Skeletal muscle tissue (tissue), 4 donors: Measurements from ENCODE around the gene SMAGP. TPM values are rescaled to one million over a fixed set of nuclear protein-coding genes. Genes with fewer than 3 reads are reported as not detected.

ENCODE experiments used
- H3K27ac ChIP-seq: one replicate; pipeline ENCODE4 v1.7.0; 2013; ENCODE audit warnings: mild to moderate bottlenecking, low read depth, low read length, inconsistent platforms
- H3K27me3 ChIP-seq, 3 donors: one replicate each; pipeline ENCODE4 v1.7.0; 2013; ENCODE audit warnings: low read length in 3 of 3; ENCODE audit not compliant: control insufficient read depth in 3 of 3, insufficient read depth in 3 of 3
- H3K36me3 ChIP-seq, 3 donors: one replicate each; pipeline ENCODE4 v1.7.0; 2013; ENCODE audit warnings: low read length in 3 of 3; ENCODE audit not compliant: control insufficient read depth in 3 of 3, insufficient read depth in 3 of 3
- H3K4me1 ChIP-seq, 3 donors: one replicate each; pipeline ENCODE4 v1.7.0; 2013; ENCODE audit warnings: low read length in 3 of 3, mild to moderate bottlenecking in 3 of 3; ENCODE audit not compliant: control insufficient read depth in 3 of 3, insufficient read depth in 3 of 3
- H3K4me3 ChIP-seq, 3 donors: one replicate each; pipeline ENCODE4 v1.7.0; 2013; ENCODE audit warnings: low read length in 3 of 3
- H3K9ac ChIP-seq, 3 donors: one replicate each; pipeline ENCODE4 v1.7.0; 2013; ENCODE audit warnings: low read length in 3 of 3, mild to moderate bottlenecking in 3 of 3, moderate library complexity in 2 of 3, low read depth in 1 of 3
- H3K9me3 ChIP-seq, 3 donors: one replicate each; pipeline ENCODE4 v1.7.0; 2013; ENCODE audit warnings: low read length in 3 of 3; ENCODE audit not compliant: control insufficient read depth in 3 of 3
- total RNA-seq: library from RNA; depleted of rRNA; stranded (reverse); fragments of >200 nt; gene quantifications from one replicate; pipeline ENCODE4 v1.2.3, GENCODE V29; 2014
- donor health status: Osteomylitis.

The SMAGP gene
- total RNA-seq, 1 donor from 2014 or later: 2.1 TPM

DNA sequence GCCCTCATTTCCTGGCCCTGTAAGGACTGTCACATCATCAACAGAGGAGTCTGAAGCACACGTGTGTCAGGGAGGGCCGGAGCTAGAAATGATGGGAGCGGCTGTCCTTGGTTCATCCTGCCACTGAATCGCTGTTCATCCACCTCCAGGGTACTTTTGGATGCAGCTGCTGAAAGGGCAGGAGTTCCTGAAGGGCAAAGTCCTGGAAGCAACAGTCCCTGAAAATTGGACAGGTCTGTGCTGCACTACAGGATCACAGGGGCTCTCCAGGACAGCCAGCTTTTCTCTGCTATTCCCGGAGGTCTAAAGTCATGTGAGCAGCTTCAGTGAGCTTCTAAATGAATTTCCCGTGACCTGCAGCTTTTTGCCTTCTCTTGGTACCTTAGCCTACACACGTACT lies 70.1 kb downstream of the SMAGP start:
- Histone ChIP-seq H3K36me3 (peaks cover 22 to 25% (median 25%) of the 10 kb centered on the region in 3 donors), H3K9me3 (no peaks in the 10 kb centered on the region), H3K4me3 (no peak overlapping the region), H3K9ac (no peak overlapping the region), H3K4me1 (no peaks in the 10 kb centered on the region), H3K27me3 (no peaks in the 10 kb centered on the region), H3K27ac (no peak overlapping the region)

DNA sequence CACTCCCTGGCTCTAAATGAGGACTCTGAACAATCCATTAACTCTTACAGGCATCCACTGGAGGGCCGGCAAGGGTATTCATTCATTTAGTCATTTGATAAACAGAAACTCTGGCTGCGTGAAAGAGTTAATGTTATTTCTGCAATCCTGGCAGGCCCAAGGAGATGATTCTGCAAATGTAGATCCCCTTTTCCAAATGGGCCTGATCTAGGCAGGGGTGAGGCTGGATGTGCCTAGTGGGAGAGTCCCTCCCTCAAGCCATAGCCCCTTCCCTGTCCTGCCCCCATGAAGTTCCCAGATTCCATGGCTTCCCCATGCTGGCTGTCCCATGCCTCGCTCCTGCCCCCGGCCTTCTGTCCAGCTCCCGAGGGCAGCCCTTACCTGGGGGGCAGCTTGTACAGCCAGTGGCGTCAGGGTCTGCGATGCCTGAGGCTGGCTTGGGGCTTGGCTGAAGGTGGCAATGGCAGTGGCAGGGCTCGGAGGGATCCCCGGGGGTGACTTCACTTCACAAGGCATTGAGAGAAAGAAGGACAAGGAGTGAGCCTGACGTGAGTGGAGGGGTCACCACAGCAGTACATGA lies 70.8 kb downstream of the SMAGP start:
- peaks cover 25 to 29% (median 25%) of the 10 kb centered on the region in 3 donors for H3K36me3 ChIP-seq
- no peaks in the 10 kb centered on the region for H3K27me3 ChIP-seq
- no peak overlapping the region for H3K9ac ChIP-seq
- no peak overlapping the region for H3K4me3 ChIP-seq
- H3K9me3 ChIP-seq: no peaks in the 10 kb centered on the region
- no peaks in the 10 kb centered on the region for H3K4me1 ChIP-seq
- no peak overlapping the region for H3K27ac ChIP-seq

DNA sequence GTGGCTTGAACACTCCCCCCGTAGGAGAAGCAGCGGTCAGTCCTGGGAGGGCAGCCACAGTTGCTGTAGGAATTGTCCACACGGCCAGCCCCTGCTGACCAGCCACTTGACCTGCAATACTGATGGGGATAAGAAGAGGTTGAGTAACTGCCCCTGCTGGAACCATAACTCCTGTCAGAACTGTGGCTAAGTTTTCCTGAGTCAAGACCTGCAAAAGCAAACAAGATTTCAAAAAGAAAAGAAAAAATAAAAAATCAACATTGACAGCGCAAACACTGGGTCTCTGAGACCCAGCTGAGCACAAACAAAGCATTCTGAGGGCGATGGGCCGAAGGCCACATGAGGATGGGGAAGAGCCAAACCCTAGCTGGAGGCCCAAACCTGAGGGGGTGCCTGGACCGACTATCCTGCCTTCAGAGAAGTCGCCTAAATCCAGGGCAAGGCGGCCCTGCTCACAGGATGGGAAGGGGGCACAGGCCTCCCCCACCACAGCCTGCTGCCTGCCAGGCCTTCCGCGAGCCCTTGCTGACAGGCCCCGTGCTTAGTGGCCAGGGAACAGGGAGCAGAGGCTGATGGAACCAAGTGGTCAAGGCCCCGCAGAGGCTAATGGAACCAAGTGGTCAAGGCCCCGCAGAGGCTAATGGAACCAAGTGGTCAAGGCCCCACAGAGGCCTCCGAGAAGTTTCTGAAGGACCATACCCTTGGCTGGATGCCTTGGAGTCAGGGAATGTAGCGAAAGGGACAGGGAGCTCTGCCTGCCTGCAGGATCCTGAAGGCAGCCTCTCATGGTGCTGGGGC lies 71.4 kb downstream of the SMAGP start:
- Histone ChIP-seq H3K9me3 (no peaks in the 10 kb centered on the region), H3K4me3 (no peak overlapping the region), H3K4me1 (no peaks in the 10 kb centered on the region), H3K36me3 (peaks cover 22 to 29% (median 22%) of the 10 kb centered on the region in 3 donors), H3K27me3 (no peaks in the 10 kb centered on the region), H3K27ac (no peak overlapping the region), H3K9ac (no peak overlapping the region)

DNA sequence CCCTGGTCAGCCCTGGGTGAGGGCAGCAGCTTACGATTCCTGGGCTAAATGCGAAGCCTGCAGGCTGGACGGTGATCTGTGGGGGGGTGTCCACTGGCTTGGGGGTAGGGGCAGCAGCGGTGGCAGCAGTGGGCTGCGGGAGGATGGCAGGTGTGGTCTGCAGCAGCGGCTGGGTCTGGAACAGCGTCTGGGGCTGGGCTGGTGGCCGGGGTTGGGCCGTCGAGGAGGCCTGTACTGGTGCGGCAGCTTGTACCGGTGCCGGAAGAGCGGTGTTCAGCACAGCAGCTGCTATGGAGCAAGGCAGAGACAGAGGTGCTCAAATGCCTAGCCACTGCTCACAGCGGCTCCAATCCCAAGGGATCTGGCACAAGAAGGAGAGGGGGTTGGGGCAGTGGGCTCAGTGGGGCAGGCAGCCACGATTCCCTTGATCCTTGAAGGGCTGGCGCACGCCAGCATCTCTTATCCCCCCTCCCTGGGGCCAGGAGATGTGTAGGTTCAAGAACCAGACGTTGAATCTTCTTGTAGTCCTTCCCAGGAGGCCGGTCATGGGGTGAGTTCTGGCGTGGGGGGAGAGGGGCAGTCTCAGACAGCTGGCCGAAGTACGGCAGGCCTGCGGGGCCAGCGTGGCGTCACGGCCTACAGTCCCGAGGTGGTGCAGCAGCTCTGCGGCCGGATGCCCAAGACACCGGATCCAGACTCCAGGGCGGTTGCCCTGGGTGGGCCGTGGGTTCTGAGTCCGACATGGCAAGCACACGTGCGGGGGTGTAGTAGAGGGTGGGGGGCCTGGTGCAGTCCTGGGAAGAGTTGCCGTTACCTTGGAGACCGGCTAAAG lies 72.3 kb downstream of the SMAGP start:
- Histone ChIP-seq H3K27me3 (no peaks in the 10 kb centered on the region), H3K4me1 (no peaks in the 10 kb centered on the region), H3K4me3 (no peak overlapping the region), H3K9me3 (no peaks in the 10 kb centered on the region), H3K36me3 (peaks cover 20 to 31% (median 22%) of the 10 kb centered on the region in 3 donors), H3K27ac (no peak overlapping the region), H3K9ac (no peak overlapping the region)

DNA sequence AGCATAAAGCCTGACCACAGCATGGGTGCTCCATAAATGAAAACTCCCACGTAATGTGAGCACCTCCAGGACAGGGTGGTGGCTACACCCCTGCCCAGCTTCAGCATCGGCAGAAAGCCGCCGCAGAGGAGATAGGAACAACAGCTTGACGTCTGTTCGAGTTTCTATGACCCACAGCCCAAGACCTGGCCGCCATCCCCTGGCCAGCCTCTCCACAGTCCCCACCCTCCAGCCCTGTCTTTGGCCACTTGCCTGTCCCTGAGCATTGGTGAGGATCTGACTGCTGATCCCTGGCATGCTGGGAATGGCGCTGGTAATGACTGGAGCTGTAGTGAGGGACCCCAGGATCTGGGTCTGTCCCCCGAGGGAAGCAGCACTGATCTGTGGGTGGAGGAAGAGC lies 73.7 kb downstream of the SMAGP start:
- no peak overlapping the region for H3K27ac ChIP-seq
- H3K9me3 ChIP-seq: no peaks in the 10 kb centered on the region
- H3K36me3 ChIP-seq: peaks cover 22 to 32% (median 25%) of the 10 kb centered on the region in 3 donors
- H3K9ac ChIP-seq: no peak overlapping the region
- H3K27me3 ChIP-seq: no peaks in the 10 kb centered on the region
- H3K4me3 ChIP-seq: no peak overlapping the region
- H3K4me1 ChIP-seq: no peaks in the 10 kb centered on the region

DNA sequence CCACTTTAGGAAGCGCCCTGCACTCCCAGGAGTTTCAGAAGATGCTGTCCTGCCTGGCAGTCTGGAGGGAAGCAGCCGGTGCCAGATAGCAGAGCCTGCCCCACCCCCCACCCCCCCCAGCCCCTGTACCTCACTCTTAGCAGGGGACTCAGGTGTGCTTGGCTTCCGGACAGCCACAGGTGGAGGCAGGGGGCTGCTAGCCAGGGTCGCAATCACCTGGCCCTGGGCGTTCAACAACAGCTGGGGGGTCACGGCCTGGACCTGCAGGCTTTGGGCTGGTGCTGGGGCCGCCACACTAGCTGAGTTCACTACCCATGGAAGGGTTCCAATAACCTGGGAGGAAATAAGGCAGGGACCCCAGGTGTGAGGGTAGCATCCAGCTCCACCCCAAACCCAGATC lies 74.4 kb downstream of the SMAGP start:
- Histone ChIP-seq H3K9me3 (no peaks in the 10 kb centered on the region), H3K27ac (no peak overlapping the region), H3K36me3 (peaks cover 23 to 39% (median 30%) of the 10 kb centered on the region in 3 donors), H3K27me3 (no peaks in the 10 kb centered on the region), H3K4me1 (peaks cover 1 to 4% (median 4%) of the 10 kb centered on the region in 3 donors), H3K4me3 (no peak overlapping the region), H3K9ac (no peak overlapping the region)

Other genes starting within 250 kb of the SMAGP start
- 39.1 TPM for gene SLC11A2, start 244.0 kb downstream of the SMAGP start, total RNA-seq
- gene LETMD1, start 222.1 kb downstream of the SMAGP start, total RNA-seq: 40.2 TPM
- 11.5 TPM for gene CSRNP2, start 186.8 kb downstream of the SMAGP start, total RNA-seq
- gene TFCP2, start 97.3 kb downstream of the SMAGP start, total RNA-seq: 14.6 TPM
- 2.6 TPM for gene POU6F1, start 52.4 kb downstream of the SMAGP start, total RNA-seq
- 31.3 TPM for gene DAZAP2, start 31.6 kb downstream of the SMAGP start, total RNA-seq
- 3.1 TPM for gene BIN2, start 53.8 kb upstream of the SMAGP start, total RNA-seq
- gene CELA1, start 76.3 kb upstream of the SMAGP start, total RNA-seq: not detected
- gene GALNT6, start 121.0 kb upstream of the SMAGP start, total RNA-seq: 1.6 TPM
- gene SLC4A8, start 154.4 kb upstream of the SMAGP start, total RNA-seq: 0.52 TPM